ENCODE measurements around the gene NFIB. TPM values are rescaled to one million over a fixed set of nuclear protein-coding genes. Genes with fewer than 3 reads are reported as not detected.

NFIB gene
- total RNA-seq, 6 experiments from 2014 or later = 0.69 to 6.2 (median 4.4) TPM

DNA sequence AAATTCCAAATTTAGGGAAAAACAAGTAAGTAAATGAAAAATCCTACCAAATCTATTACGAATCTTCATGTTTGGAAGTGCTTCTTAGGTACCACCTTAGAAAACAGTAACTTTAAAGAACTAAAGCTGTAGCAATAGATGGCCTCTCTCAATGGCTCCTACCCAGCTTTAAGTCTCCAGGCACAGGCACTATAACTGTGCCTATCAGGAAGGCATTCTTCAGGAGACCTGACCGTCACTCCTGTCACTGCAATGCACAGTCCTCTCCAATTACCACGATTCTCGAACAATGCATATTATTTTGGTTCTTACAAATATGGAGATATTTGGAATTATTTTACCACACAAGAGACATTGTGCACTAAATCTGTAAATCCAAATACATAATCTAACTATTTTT, 12.9 kb downstream of the NFIB start:
- Mint-ChIP-seq H3K36me3 (ENCODE audit: low read depth) (no peaks in the 10 kb centered on the region), H3K4me1 (ENCODE audit: low read depth) (peaks cover 11% of the 10 kb centered on the region; the same call in 1 of the 2 replicates)
- DNase-seq = no peak

DNA sequence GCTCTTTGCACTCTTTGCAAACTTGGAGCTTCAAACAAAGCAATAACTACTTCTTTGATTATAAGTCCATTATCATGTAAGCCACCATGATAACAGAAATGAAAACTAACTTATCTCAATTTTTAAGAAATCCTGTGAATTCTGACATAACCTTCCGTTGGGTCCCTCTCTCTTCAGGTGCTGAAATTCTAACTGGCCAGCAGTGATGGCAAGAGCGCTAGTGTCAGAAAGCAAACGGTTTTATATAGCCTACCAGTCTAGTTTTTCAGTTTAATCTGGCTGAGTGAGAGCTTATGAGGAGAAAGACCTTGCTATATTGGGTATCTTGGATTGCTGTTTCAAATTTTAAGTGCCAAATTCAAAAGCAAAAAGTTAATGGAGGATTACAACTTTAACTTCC, 13.4 kb downstream of the NFIB start:
- TF ChIP-seq CTCF (IDR thresholded peaks at IDR 0.05) = no peak
- H3K27me3 Mint-ChIP-seq (ENCODE audit: insufficient read depth) = peaks cover 14% of the 10 kb centered on the region
- H3K9me3 Mint-ChIP-seq = no peaks in the 10 kb centered on the region
- H3K4me3 Mint-ChIP-seq = no peak overlapping the region
- H3K4me1 Mint-ChIP-seq (ENCODE audit: low read depth) = peaks cover 11% of the 10 kb centered on the region; the same call in 1 of the 2 replicates
- DNase-seq = no peak
- H3K27ac Mint-ChIP-seq = no peak overlapping the region
- no peaks in the 10 kb centered on the region for H3K36me3 Mint-ChIP-seq (ENCODE audit: low read depth)

More for the DNA sequence above, 12.9 kb downstream of the NFIB start:
- no peak for TF ChIP-seq CTCF (IDR thresholded peaks at IDR 0.05)
- Mint-ChIP-seq H3K27ac (no peak overlapping the region), H3K4me3 (no peak overlapping the region), H3K27me3 (ENCODE audit: insufficient read depth) (peaks cover 14% of the 10 kb centered on the region), H3K9me3 (no peaks in the 10 kb centered on the region)

- DNase-seq = no peak
- Mint-ChIP-seq H3K36me3 (ENCODE audit: low read depth) (no peaks in the 10 kb centered on the region), H3K27me3 (ENCODE audit: insufficient read depth) (peaks cover 14% of the 10 kb centered on the region), H3K4me3 (no peak overlapping the region), H3K4me1 (ENCODE audit: low read depth) (peaks cover 11% of the 10 kb centered on the region; the same call in 1 of the 2 replicates), H3K9me3 (no peaks in the 10 kb centered on the region), H3K27ac (no peak overlapping the region)
- no peak for TF ChIP-seq CTCF (IDR thresholded peaks at IDR 0.05)
Observed at GRCh38 chr9:14300040-14300439, 13.9 kb downstream of the NFIB start.

DNA sequence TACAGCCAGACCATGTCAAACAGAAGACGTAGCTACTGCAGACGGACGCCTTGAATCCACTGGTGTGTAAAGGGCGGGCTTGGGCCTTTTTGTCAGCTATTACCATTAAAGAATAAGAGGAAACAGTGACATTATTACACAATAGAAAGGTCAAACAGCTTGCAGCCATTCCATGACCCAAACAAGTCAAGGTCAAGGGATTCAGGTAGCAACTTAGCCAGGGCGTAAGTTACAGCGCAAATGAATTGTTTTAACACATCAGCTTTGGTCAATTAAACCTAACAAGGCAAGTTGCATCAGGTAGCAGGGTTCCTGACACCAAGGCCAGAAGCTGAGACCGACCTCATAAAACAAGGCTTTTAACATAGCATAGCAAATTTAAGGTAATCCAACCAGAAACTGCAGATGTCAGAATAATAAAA, 15.3 kb downstream of the NFIB start:
- H3K36me3 Mint-ChIP-seq (ENCODE audit: low read depth) = no peaks in the 10 kb centered on the region
- H3K4me3 Mint-ChIP-seq = no peak overlapping the region
- H3K4me1 Mint-ChIP-seq (ENCODE audit: low read depth) = peaks cover 11% of the 10 kb centered on the region; the same call in 1 of the 2 replicates
- no peak for DNase-seq
- peaks cover 10% of the 10 kb centered on the region for H3K27me3 Mint-ChIP-seq (ENCODE audit: insufficient read depth)
- TF ChIP-seq CTCF (IDR thresholded peaks at IDR 0.05) = no peak
- no peak overlapping the region for H3K27ac Mint-ChIP-seq
- no peaks in the 10 kb centered on the region for H3K9me3 Mint-ChIP-seq

DNA sequence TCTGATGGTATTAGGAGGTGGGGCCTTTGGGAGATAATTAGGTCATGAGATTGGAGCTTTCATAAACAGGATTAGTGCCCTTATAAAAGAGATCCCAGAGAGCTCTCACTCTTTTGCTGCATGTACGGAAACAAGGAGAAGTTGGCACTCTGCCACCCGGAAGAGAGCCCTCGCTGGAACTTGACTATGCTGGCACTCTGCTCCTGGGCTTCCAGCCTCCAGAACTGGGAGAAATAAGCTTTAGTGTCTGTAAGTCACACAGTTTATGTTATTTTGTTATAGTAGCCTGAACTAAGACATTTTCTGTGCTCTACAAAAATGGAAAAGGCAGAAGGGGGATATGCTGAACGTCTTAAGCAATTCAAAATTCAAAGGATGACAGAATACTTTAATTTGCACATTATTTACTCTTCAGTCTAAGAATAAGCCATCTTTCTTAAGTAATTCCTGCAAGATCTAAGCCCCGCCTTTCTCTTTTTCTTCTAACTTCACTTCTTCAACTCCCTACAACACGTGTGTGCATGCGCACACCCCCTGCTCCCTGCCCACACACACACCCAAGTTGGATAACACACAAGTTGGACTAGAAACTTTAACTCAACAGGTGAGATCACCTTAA, 17.3 kb downstream of the NFIB start:
- H3K9me3 Mint-ChIP-seq = no peaks in the 10 kb centered on the region
- no peak overlapping the region for H3K4me3 Mint-ChIP-seq
- no peaks in the 10 kb centered on the region for H3K36me3 Mint-ChIP-seq (ENCODE audit: low read depth)
- H3K27ac Mint-ChIP-seq = no peak overlapping the region
- DNase-seq = no peak
- no peaks in the 10 kb centered on the region for H3K4me1 Mint-ChIP-seq (ENCODE audit: low read depth)
- H3K27me3 Mint-ChIP-seq (ENCODE audit: insufficient read depth) = peaks cover 8% of the 10 kb centered on the region
- no peak for TF ChIP-seq CTCF (IDR thresholded peaks at IDR 0.05)

Measured in HFFc6 (cell line).